ENCODE measurements around the gene GRM1.

GRCh38 chr6:146183831-146184230 is 155.0 kb downstream of the GRM1 start:
- TF ChIP-seq, protein P1, sequence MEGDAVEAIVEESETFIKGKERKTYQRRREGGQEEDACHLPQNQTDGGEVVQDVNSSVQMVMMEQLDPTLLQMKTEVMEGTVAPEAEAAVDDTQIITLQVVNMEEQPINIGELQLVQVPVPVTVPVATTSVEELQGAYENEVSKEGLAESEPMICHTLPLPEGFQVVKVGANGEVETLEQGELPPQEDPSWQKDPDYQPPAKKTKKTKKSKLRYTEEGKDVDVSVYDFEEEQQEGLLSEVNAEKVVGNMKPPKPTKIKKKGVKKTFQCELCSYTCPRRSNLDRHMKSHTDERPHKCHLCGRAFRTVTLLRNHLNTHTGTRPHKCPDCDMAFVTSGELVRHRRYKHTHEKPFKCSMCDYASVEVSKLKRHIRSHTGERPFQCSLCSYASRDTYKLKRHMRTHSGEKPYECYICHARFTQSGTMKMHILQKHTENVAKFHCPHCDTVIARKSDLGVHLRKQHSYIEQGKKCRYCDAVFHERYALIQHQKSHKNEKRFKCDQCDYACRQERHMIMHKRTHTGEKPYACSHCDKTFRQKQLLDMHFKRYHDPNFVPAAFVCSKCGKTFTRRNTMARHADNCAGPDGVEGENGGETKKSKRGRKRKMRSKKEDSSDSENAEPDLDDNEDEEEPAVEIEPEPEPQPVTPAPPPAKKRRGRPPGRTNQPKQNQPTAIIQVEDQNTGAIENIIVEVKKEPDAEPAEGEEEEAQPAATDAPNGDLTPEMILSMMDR (IDR thresholded peaks at IDR 0.05), result no peak
- TF ChIP-seq POLR2A (IDR thresholded peaks at IDR 0.05), result no peak

Measured in lower leg skin (tissue), 3 donors.